Suppressor macrophage (primary cell): ENCODE data around the gene PHF19.

Experiments
- DNase-seq, 4 experiments: peaks; one replicate each; pipeline ENCODE4 v3.0.0-alpha.2; 2020 to 2022

Gene PHF19

DNA sequence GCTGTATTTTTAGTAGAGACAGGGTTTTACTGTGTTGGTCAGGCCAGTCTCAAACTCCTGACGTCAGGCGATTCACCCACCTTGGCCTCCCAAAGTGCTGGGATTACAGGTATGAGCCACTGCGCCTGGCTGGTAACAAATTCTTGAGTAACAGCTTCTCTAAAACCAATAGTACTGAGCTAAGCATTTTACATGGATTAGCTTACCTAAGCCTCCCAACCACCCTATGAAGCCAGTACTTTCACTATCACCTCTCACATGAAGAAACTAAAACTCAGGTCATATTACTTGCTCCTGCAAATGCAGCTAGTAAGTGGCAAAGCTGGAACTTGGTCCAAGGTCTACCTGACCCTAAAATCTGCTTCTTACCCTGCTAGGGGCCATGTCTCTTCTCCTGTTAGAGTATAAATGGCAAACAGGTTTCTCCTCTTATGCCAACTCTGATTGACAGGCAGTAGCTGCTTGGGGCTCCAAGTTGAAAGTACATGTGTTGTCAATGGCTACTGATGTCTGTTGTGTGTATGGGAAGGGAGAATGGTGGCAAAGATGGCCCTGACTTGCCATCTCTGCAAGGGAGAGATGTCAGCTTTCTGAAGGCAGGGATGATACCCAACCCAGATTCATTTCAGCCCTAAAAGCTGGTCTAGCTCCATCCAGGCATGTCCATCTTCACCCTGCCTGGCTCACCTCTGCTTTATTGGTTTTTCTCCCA, 4.0 kb downstream of the PHF19 start:
- DNase-seq = no peak

DNA sequence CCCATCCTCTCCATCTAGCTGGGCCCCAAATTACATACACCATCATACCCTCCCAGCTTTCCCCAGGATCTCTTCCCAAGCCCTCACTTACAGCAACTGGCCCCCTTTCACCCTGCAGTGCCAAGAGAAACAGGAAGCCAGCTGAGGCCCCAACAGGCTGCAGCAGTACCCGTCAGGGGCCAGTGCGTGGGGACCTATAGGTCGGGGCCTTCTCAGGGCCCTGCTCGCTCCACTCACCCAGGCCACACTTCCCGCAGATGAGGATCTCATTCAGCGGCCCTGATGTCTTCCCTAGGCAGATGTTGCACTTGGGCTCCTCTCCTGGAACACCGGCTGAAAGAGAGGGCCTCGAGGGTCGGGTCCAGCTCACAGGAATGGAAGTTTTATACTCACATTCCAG, 6.8 kb downstream of the PHF19 start:
- peak in 3 of 4 experiments; percentile 35 to 57 (median 45) for DNase-seq

DNA sequence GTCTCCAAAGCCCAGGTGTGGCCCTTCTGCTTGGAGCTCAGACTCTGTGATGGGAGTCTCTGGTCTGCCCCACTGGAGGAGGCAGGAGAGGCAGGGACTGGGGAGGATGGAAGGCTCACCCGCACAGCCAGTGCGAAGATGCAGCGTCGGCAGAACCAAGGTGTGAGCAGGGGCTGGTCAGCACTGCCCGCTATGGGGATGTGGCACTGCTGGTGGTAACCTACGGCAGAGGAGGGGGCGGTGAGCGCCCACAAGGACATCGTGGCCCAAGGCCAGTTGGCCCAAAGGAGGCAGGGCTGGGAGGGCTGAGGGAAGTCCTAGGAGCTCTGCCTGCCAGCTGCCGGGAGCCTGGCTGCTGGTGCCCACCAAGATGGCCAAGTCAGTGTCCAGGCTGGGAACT, 7.3 kb downstream of the PHF19 start:
- DNase-seq = peak in 1 of 4 experiments; percentile 19

DNA sequence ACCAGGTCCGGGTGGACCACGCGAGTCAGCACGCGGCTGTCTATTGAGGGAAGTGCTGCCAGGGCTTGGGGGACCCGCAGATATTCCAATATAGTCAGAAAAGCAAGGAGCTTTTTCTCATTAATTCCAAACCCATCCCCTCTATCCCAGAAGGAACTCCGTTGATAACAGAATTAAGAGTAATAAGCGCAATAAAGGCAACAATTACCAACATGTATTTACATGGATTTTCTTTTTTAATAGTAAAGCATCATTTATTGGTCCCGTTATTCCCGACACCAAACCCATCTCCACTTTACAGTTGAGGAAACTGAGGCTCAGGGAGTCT, 7.7 kb downstream of the PHF19 start:
- no peak for DNase-seq

GRCh38 chr9:120868676-120869359, 8.2 kb downstream of the PHF19 start:
- DNase-seq = peak; percentile 97 to 99 (median 98)

- DNase-seq = no peak
Measured at GRCh38 chr9:120868339-120868675, 8.7 kb downstream of the PHF19 start.

DNA sequence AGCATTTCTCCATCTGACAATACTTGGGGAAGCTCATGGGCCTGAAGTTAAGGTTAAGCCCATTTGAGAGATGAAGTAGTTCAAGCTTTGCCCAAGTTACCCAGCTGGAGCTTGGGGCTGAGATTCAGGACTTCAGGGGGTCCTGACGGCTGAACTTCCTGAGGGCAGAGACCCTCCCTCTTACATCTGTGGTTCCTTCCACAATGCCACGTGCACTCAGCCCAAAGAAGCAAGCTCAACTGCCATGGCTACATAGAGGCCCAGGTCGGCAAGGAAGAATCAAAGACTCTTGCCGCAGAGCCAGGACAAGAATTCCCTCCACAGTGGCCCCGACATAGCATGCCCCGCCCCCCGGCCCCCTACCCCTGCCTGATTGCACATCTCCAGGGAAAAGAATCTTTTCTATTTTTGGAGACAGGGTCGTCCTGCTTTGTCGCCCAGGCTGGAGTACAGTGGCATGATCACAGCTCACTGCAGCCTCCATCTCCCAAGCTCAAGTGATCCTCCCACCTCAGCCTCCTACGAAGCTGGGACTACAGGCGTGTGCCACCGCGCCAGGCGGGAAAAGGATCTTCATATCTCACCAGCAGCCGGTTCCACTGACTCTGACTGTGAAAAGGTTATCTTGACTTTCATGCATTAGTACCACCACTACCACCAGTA, 9.2 kb downstream of the PHF19 start:
- no peak for DNase-seq

DNA sequence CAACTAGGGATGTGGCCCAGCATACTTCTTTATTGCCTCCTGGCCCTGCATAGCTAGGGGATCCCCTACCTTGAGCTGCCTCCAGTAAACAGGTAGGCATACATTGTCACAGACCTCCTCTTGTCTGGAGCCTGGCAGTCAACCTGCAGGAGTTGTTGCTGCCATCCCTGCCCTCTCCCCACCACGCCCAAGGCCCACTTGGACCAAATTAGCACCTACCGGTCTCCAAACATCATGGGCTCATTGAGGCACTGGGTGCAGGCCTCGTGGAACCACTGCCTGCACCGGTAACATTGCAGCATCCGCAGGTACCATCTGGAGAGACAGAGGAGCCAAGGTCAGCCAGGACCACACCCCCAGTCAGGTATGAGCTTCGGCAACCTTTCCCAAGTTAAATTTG, 10.3 kb downstream of the PHF19 start:
- DNase-seq = no peak

DNA sequence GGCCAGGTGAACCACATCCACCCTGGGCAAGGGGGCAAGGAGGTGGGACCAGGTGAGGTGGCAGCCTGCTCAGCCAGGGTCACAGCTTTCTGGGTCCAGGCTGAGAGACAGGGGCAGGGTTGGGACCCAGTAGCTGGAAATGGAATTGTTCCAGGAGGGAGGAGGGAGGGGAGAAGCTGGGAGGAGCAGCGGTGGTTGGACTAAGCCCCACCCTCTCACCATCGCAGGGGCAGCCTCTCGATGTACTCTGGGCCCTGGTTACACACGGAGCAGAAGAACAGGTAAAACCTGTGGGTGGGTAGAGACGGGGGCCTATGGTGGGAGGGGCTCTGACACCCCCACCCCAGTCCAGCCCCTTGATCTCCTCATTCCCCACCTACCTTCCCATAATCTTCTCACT, 11.2 kb downstream of the PHF19 start:
- DNase-seq = no peak

DNA sequence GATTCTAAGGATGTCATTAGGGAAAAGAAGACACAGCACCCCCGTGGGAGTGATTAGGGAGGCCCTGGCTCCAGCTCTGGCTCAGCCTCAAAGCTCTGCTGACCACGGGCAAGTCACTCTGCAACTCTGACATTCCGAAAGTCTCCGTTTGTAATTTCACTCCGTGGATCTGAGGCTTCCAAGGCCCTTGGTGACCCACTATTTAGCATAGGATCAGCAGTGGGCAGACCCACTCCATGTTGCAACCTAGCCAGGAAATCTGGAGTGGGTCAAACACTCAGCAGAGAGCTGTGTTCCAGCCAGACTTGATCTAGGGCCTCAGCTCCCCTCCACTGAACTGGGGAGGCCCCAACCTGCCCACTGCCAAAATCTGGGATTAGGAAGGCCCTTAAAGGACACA, 11.8 kb downstream of the PHF19 start:
- DNase-seq = no peak

DNA sequence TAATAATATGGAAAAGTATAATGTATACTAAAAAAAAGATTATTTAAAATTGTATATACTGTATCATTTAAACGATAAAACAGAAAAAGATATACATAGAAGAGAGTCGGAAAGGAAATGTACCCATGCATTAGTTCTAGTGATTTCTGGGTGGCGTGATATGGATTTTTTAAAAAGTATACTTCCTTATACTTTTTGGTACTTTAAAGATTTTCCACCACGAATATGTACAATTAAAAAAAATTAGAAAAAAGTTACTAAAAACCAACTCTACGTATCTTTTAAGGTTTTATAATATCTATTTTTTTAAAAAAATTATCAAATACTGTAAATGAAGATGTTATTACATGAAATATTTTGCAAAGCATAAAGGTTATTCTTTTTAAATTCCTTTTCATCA, 12.3 kb downstream of the PHF19 start:
- DNase-seq = no peak

GRCh38 chr9:120863833-120864232, 13.2 kb downstream of the PHF19 start:
- no peak for DNase-seq

- DNase-seq = peak in 2 of 4 experiments; percentile 20 to 24
Measured at GRCh38 chr9:120862452-120862851, 14.5 kb downstream of the PHF19 start.

DNA sequence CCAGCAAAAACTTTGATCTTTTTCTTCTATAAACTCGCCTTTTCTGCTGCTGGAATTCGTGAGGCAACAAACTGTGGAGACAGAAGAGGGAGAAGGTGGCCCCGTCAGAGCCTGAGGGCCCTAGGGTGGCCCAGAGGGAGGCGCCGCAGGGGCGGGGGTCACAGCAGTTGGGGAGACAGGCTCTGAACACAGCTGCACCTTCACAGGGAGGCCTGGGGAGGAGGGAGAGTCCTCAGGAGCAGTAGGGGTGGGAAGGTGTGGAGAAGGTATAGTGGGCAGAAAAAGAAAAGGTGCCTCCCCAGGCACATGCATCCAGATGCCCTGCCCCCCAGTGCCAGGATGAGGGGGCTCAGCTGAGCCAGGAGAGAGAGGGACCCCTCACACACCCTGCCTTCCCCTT, 15.1 kb downstream of the PHF19 start:
- no peak for DNase-seq

- DNase-seq = no peak
Measured at GRCh38 chr9:120860083-120860482, 16.9 kb downstream of the PHF19 start.

GRCh38 chr9:120859361-120859760, 17.6 kb downstream of the PHF19 start:
- DNase-seq = no peak

GRCh38 chr9:120857902-120858301, 19.1 kb downstream of the PHF19 start:
- DNase-seq = no peak

DNA sequence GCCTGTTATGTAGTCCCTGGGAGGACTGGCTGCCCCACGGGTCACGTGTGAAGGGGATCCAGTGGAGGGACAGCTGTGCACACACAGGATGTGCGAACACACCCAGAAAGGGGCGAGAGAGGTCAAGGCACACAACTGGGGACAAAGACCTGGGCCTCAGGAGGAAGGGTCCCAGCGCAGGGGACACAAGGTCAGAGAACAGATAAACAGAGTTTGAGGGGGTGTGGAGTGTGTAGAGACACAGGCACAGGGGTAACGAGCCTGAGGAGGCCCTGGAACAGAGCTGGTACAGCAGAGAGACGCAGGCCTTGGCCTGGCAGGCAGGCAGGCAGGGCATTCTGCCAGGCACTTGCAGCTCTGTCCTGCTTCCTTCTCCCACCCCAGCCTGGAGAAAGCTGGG, 19.5 kb downstream of the PHF19 start:
- DNase-seq = no peak

DNA sequence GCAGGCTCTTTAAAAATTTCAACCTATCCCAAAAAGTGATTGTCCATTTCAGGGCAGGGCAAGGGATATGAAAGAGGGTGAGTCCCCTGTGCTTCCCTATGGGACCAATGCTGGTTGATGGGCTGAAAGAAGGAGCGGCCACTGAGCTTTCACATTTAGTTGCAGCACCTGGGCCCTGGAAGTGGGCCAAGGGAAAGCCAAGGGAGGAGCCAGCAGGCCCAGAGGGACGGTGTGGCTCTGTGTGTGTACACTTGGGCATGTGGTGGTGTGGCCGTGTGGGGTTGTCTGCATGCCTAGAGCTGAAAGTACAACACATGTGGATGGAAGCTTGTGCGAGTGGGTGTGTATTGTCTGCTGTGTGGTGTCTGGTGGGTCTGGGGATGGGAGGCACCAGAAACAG, 20.3 kb downstream of the PHF19 start:
- DNase-seq = no peak

GRCh38 chr9:120855827-120856670, 20.9 kb downstream of the PHF19 start:
- DNase-seq = no peak

DNA sequence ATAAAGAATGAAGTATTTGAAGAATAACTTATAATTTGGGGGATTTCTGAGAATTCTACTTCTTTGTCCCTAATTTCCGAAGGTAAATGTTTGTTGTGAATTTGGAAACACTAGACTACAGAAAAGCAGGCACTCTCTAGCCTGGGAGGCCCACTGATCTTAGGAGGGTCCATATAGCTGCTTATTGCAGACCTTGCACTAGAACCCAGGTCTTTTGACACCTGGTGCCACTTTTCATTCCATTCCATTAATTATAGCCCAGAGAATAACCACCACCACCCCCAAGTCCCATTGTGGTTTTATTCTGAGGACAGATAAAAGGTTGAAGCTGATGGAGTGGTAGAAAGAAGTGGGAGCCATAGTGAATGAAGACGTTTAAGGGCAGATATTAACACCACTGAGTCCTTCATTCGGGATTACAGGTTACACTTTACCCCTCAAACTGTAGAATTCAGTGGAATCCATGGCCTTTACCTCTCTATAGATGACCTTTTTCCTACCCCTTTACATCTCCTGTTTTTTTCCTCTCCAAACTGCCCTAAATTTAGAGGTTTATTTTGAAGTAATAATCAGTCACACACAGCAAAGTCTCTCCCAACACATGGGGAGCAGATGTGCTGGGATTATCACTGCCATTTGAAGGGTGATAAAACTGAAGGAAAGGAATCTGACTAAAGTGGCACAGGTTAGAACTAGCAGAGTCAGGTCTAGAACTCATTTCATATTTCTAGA, 22.2 kb downstream of the PHF19 start:
- no peak for DNase-seq

- no peak for DNase-seq
Measured at GRCh38 chr9:120853198-120853597, 23.8 kb downstream of the PHF19 start.
